Measurements from ENCODE around the gene HSPB7. TPM values are rescaled to one million over a fixed set of nuclear protein-coding genes. Genes with fewer than 3 reads are reported as not detected.

Gene HSPB7
- total RNA-seq, 1 experiment from 2014 or later = not detected

DNA sequence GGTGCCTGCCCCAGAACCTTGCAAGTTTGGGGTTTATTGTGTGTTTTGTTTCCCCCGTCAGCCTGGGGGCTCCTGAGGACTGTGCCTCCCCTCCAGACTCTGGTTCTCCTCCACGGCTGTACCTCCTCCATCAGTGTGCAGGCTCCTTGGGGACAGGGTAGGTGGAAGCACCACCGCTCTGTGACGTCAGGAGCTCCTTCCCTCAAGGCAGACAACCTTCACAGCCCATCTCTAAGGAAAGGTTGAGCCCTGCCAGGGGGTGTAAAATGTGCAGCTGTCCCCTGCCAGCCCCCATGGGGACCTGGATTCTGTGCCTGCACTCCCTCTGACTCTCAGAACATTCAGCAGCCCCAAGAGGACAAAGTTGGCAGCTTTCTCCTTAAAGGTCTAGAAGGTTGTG, 465 bp upstream of the HSPB7 start:
- TF ChIP-seq, protein P1, sequence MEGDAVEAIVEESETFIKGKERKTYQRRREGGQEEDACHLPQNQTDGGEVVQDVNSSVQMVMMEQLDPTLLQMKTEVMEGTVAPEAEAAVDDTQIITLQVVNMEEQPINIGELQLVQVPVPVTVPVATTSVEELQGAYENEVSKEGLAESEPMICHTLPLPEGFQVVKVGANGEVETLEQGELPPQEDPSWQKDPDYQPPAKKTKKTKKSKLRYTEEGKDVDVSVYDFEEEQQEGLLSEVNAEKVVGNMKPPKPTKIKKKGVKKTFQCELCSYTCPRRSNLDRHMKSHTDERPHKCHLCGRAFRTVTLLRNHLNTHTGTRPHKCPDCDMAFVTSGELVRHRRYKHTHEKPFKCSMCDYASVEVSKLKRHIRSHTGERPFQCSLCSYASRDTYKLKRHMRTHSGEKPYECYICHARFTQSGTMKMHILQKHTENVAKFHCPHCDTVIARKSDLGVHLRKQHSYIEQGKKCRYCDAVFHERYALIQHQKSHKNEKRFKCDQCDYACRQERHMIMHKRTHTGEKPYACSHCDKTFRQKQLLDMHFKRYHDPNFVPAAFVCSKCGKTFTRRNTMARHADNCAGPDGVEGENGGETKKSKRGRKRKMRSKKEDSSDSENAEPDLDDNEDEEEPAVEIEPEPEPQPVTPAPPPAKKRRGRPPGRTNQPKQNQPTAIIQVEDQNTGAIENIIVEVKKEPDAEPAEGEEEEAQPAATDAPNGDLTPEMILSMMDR (conservative IDR thresholded peaks at IDR 0.05) = no peak
- no peak overlapping the region for H3K14ac ChIP-seq (ENCODE audit: insufficient read depth, low read length)
- peaks cover 24 to 52% of the 10 kb centered on the region in 2 experiments for H3K4me1 Mint-ChIP-seq
- no peak overlapping the region for H3K4ac ChIP-seq (ENCODE audit: low read depth, low read length)
- H2AK5ac ChIP-seq (ENCODE audit: insufficient read length, low read length) = no peak overlapping the region
- no peak overlapping the region for H4K5ac ChIP-seq (ENCODE audit: insufficient read length, low read depth, low read length)
- no peaks in the 10 kb centered on the region for H3K27me3 ChIP-seq (ENCODE audit: insufficient read depth, low read length)
- no peak overlapping the region for H2BK20ac ChIP-seq (ENCODE audit: low read depth, low read length, poor library complexity, severe bottlenecking)
- no peak overlapping the region for H2BK5ac ChIP-seq (ENCODE audit: insufficient read length, low read length)
- H3K9ac ChIP-seq (ENCODE audit: extremely low read depth, insufficient read length, low read length) = no peak overlapping the region
- no peaks in the 10 kb centered on the region for H4K20me1 ChIP-seq (ENCODE audit: control insufficient read depth, insufficient read depth, insufficient read length)
- H3K9me3 Mint-ChIP-seq = no peaks in the 10 kb centered on the region
- no peaks in the 10 kb centered on the region for H3K36me3 Mint-ChIP-seq (ENCODE audit: insufficient read depth in 1 of 3, low read depth in 3 of 3)
- H3K27ac ChIP-seq (ENCODE audit: insufficient read length, low read depth, low read length) = no peak overlapping the region
- H3K27ac Mint-ChIP-seq = no peak overlapping the region
- no peak overlapping the region for H2BK12ac ChIP-seq (ENCODE audit: insufficient read length, low read depth, low read length)
- H4K91ac ChIP-seq (ENCODE audit: insufficient read length, low read depth, low read length) = no peak overlapping the region
- H3K79me2 ChIP-seq (ENCODE audit: insufficient read depth, low read length) = no peaks in the 10 kb centered on the region
- no peak overlapping the region for H4K8ac ChIP-seq (replicated peaks; ENCODE audit: insufficient read length, low read depth, low read length)
- WGBS (ENCODE audit: extremely low coverage, insufficient read length, low lambda C conversion rate) = no CpG with 5 or more reads among the region's 4 CpGs
- H3K9me3 ChIP-seq (ENCODE audit: control insufficient read depth, low read depth, low read length) = no peaks in the 10 kb centered on the region
- H3K4me1 ChIP-seq (ENCODE audit: insufficient read depth, low read length) = 0 out of 2 replicates have a peak, but pooled peaks cover 4% of the 10 kb centered on the region
- H3K4me3 Mint-ChIP-seq = no peak overlapping the region; a peak in 1 of 5 replicates
- H3K4me2 ChIP-seq (ENCODE audit: insufficient read depth, insufficient read length, low read length) = no peak overlapping the region
- H3T11ph ChIP-seq (ENCODE audit: low read length) = no peak overlapping the region
- H2BK120ac ChIP-seq (ENCODE audit: low read depth, low read length, poor library complexity, severe bottlenecking) = no peak overlapping the region
- H3K56ac ChIP-seq (ENCODE audit: insufficient read length, low read depth, low read length) = no peak overlapping the region
- H3K23ac ChIP-seq (ENCODE audit: insufficient read length, low read depth, low read length) = no peak overlapping the region
- H3K79me1 ChIP-seq (ENCODE audit: insufficient read depth, low read depth, low read length, poor library complexity, severe bottlenecking) = no peaks in the 10 kb centered on the region
- H2AFZ ChIP-seq (ENCODE audit: low read length) = no peak overlapping the region
- no peaks in the 10 kb centered on the region for H3K23me2 ChIP-seq (ENCODE audit: insufficient read length, low read depth, low read length, poor library complexity, severe bottlenecking)
- DNase-seq = no peak
- no peak overlapping the region for H2BK15ac ChIP-seq (ENCODE audit: low read depth, low read length)
- H3K18ac ChIP-seq (ENCODE audit: insufficient read length, low read depth, low read length) = no peak overlapping the region
- peaks cover 36% of the 10 kb centered on the region for H3K27me3 Mint-ChIP-seq (ENCODE audit: low read depth)
